Natural killer cell (primary cell): ENCODE results near the gene SORCS1. TPM values are rescaled to one million over a fixed set of nuclear protein-coding genes. Genes with fewer than 3 reads are reported as not detected.

Experiments
- ATAC-seq, 3 donors: fragments of 150-1000 bp in 2 of 3; fragments of 200-7000 bp in 1 of 3; cut with Tn5 transposase; 1 replicate in 1 of 3; 2 replicates in 2 of 3; pipeline ENCODE4 v1.10.0; 2021; ENCODE audit warnings: mild to moderate bottlenecking in 2 of 3, moderate library complexity in 2 of 3
- DNase-seq, 2 donors: peaks; one replicate each; pipeline versions ENCODE4 v3.0.0 to v3.0.0-alpha.2; 2013 to 2021; ENCODE audit warnings: mixed read lengths in 1 of 2
- H3K27ac ChIP-seq: one replicate; pipeline ENCODE4 v1.5.1; 2013; ENCODE audit warnings: mild to moderate bottlenecking, low read length
- H3K27me3 ChIP-seq: one replicate; pipeline ENCODE4 v1.6.1; 2013; ENCODE audit warnings: low read length; ENCODE audit not compliant: control insufficient read depth, insufficient read depth
- H3K36me3 ChIP-seq: one replicate; pipeline ENCODE4 v1.6.1; 2013; ENCODE audit warnings: low read length; ENCODE audit not compliant: control insufficient read depth, insufficient read depth
- H3K4me1 ChIP-seq: one replicate; pipeline ENCODE4 v1.6.1; 2013; ENCODE audit warnings: low read length; ENCODE audit not compliant: control insufficient read depth, insufficient read depth
- H3K4me3 ChIP-seq: one replicate; pipeline ENCODE4 v1.5.1; 2013; ENCODE audit warnings: low read length
- H3K9me3 ChIP-seq: one replicate; pipeline ENCODE4 v1.6.1; 2013; ENCODE audit warnings: low read length; ENCODE audit not compliant: control insufficient read depth, insufficient read depth
- H3K27ac Mint-ChIP-seq, 2 donors: one replicate each; pipeline ENCODE4 v1.8.0; 2022; ENCODE audit warnings: mild to moderate bottlenecking in 2 of 2, mixed read lengths in 2 of 2, moderate library complexity in 1 of 2
- H3K27me3 Mint-ChIP-seq, 2 donors: one replicate each; pipeline ENCODE4 v1.8.0; 2022; ENCODE audit warnings: low read depth in 2 of 2, mixed read lengths in 2 of 2
- H3K36me3 Mint-ChIP-seq: one replicate; pipeline ENCODE4 v1.8.0; 2022; ENCODE audit warnings: mixed read lengths
- H3K4me1 Mint-ChIP-seq, 2 donors: one replicate each; pipeline ENCODE4 v1.8.0; 2022; ENCODE audit warnings: mixed read lengths in 2 of 2
- H3K4me3 Mint-ChIP-seq: one replicate; pipeline ENCODE4 v1.8.0; 2022; ENCODE audit warnings: mild to moderate bottlenecking, moderate library complexity, mixed read lengths
- H3K9me3 Mint-ChIP-seq, 2 donors: one replicate each; pipeline ENCODE4 v1.8.0; 2022; ENCODE audit warnings: mixed read lengths in 2 of 2
- CTCF ChIP-seq: fragments of 200-600 bp; IDR thresholded peaks from one replicate; pipeline ENCODE4 v1.8.0; 2022; ENCODE audit warnings: antibody characterized with exemption
- WGBS: methylation state at CpG from one replicate; pipeline ENCODE4 v1.1.7; 2013; ENCODE audit warnings: missing lambda C conversion rate; ENCODE audit not compliant: insufficient coverage; 5-methylcytosine and 5-hydroxymethylcytosine counted together
- intact Hi-C: fragments of 100-400 bp; cut with micrococcal nuclease; formaldehyde crosslinking; loops from one replicate; pipeline ENCODE4 v1.14.2; 2022
- total RNA-seq, 4 donors: library from RNA; stranded (reverse); fragments of 120-200 nt in 1 of 4; gene quantifications; one replicate each; pipeline versions ENCODE4 v1.2.3 to v1.2.4, GENCODE V29; 2013 to 2022

Gene SORCS1
- total RNA-seq, 3 donors from 2014 or later (not counting 1 experiment from before 2014, with no cell fraction given): not detected

GRCh38 chr10:107011992-107012391 is 152.5 kb downstream of the SORCS1 start:
- Mint-ChIP-seq H3K9me3 (no peaks in the 10 kb centered on the region), H3K27me3 (peaks cover 3 to 8% of the 10 kb centered on the region in 2 donors), H3K4me1 (peaks cover 0 to 6% of the 10 kb centered on the region in 2 donors), H3K27ac (no peak overlapping the region), H3K4me3 (no peak overlapping the region), H3K36me3 (no peaks in the 10 kb centered on the region)
- H3K9me3 ChIP-seq: no peaks in the 10 kb centered on the region
- no peak for TF ChIP-seq CTCF
- intact Hi-C loops: no loop called here
- ATAC-seq: no peak
- no peak overlapping the region for H3K27ac ChIP-seq
- H3K27me3 ChIP-seq: no peaks in the 10 kb centered on the region
- H3K4me1 ChIP-seq: no peaks in the 10 kb centered on the region
- WGBS: 77% methylated on average over 3 of the region's 3 CpGs
- DNase-seq: no peak
- H3K36me3 ChIP-seq: no peaks in the 10 kb centered on the region
- no peak overlapping the region for H3K4me3 ChIP-seq

GRCh38 chr10:107011105-107011504 is 153.4 kb downstream of the SORCS1 start:
- no peaks in the 10 kb centered on the region for H3K27me3 ChIP-seq
- no peak for ATAC-seq
- Mint-ChIP-seq H3K36me3 (no peaks in the 10 kb centered on the region), H3K4me3 (no peak overlapping the region), H3K27ac (no peak overlapping the region), H3K27me3 (peaks cover 0 to 3% of the 10 kb centered on the region in 2 donors), H3K4me1 (peaks cover 0 to 6% of the 10 kb centered on the region in 2 donors), H3K9me3 (no peaks in the 10 kb centered on the region)
- WGBS: 45% methylated on average over 1 of the region's 3 CpGs
- DNase-seq: no peak
- H3K36me3 ChIP-seq: no peaks in the 10 kb centered on the region
- intact Hi-C loops: no loop called here
- TF ChIP-seq CTCF: no peak
- no peaks in the 10 kb centered on the region for H3K4me1 ChIP-seq
- no peak overlapping the region for H3K27ac ChIP-seq
- H3K9me3 ChIP-seq: no peaks in the 10 kb centered on the region
- H3K4me3 ChIP-seq: no peak overlapping the region

GRCh38 chr10:107010531-107010930 is 154.0 kb downstream of the SORCS1 start:
- H3K36me3 ChIP-seq: no peaks in the 10 kb centered on the region
- WGBS: 93% methylated on average over 8 of the region's 8 CpGs
- peaks cover 0 to 6% of the 10 kb centered on the region in 2 donors for H3K4me1 Mint-ChIP-seq
- no peak for ATAC-seq
- H3K36me3 Mint-ChIP-seq: no peaks in the 10 kb centered on the region
- H3K9me3 ChIP-seq: no peaks in the 10 kb centered on the region
- H3K4me1 ChIP-seq: no peaks in the 10 kb centered on the region
- DNase-seq: no peak
- H3K27me3 ChIP-seq: no peaks in the 10 kb centered on the region
- intact Hi-C loops: no loop called here
- H3K27me3 Mint-ChIP-seq: peaks cover 0 to 3% of the 10 kb centered on the region in 2 donors
- no peak for TF ChIP-seq CTCF
- no peak overlapping the region for H3K4me3 ChIP-seq
- H3K27ac Mint-ChIP-seq: no peak overlapping the region
- H3K27ac ChIP-seq: no peak overlapping the region
- no peaks in the 10 kb centered on the region for H3K9me3 Mint-ChIP-seq
- H3K4me3 Mint-ChIP-seq: no peak overlapping the region

- H3K9me3 Mint-ChIP-seq: no peaks in the 10 kb centered on the region
- H3K27ac ChIP-seq: no peak overlapping the region
- no peaks in the 10 kb centered on the region for H3K4me1 ChIP-seq
Observed at GRCh38 chr10:107004362-107004761, 160.1 kb downstream of the SORCS1 start.

More at GRCh38 chr10:107004362-107004761, 160.1 kb downstream of the SORCS1 start:
- no peak for TF ChIP-seq CTCF
- no peak overlapping the region for H3K4me3 ChIP-seq
- Mint-ChIP-seq H3K4me3 (no peak overlapping the region), H3K36me3 (no peaks in the 10 kb centered on the region), H3K4me1 (peaks cover 6 to 10% of the 10 kb centered on the region in 2 donors), H3K27me3 (peaks cover 0 to 12% of the 10 kb centered on the region in 2 donors), H3K27ac (peak overlapping the region in 1 of 2 donors; percentile 69)
- H3K9me3 ChIP-seq: no peaks in the 10 kb centered on the region
- no peaks in the 10 kb centered on the region for H3K27me3 ChIP-seq
- intact Hi-C loops: no loop called here
- ATAC-seq (peak in 1 of 3 donors; percentile 61), DNase-seq (no peak)
- WGBS: 21% methylated on average over 1 of the region's 2 CpGs
- no peaks in the 10 kb centered on the region for H3K36me3 ChIP-seq
